HG03460 (cell line): ENCODE measurements around the gene BZW1.
"Not testable (repeated sequence)": the region's sequence is repeated elsewhere in the genome, so short reads cannot be mapped to it uniquely, and the experiment has no call there.

ENCODE experiments used
- ATAC-seq: cut with Tn5 transposase; IDR thresholded peaks from one replicate; pipeline ENCODE4 v1.9.1; 2021; ENCODE audit not compliant: unreplicated experiment

Gene BZW1

DNA sequence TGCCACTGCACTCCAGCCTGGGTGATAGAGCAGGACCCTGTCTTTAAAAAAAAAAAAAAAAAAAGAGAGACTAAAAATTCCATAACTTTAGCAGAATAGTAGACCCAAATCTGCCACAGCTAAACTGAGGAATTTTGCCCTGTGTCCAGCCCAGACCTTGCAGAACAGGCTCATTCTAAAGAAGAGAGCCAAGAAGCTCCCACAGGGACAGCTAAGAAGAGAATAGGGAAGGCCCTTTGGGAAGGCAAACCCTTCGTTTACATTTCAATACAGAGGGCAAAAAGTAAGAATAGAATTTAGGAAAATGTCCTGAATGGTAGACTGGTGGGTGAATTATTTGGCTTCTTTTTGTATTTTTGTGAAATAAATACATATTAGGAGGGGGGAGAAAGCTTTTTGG lies 21.5 kb upstream of the BZW1 start:
- no peak for ATAC-seq

- no peak for ATAC-seq
Measured at GRCh38 chr2:200791905-200792304, 19.8 kb upstream of the BZW1 start.

- no peak for ATAC-seq
Measured at GRCh38 chr2:200794143-200794542, 17.6 kb upstream of the BZW1 start.

GRCh38 chr2:200795028-200795440 lies 16.7 kb upstream of the BZW1 start:
- ATAC-seq = no peak

DNA sequence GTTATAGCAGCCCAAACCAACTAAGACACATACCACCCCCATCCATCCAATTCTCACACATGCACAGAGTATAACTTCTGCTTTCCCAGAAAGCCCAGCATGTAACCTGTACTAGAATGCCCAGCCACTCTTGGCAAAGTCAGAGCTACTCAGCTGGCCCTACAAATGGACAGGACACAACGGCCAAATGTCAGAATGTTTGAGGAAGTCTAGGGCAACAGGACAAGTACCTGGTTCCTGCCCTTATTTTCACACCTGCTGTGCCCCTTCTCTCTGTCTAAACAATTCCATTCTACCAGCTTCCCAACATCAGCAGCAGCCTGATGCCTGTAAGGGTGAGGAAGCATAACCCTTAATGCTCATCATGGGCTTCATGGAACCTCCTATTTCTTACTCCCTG lies 15.1 kb upstream of the BZW1 start:
- ATAC-seq = no peak

GRCh38 chr2:200797242-200797770 lies 14.4 kb upstream of the BZW1 start:
- no peak for ATAC-seq

DNA sequence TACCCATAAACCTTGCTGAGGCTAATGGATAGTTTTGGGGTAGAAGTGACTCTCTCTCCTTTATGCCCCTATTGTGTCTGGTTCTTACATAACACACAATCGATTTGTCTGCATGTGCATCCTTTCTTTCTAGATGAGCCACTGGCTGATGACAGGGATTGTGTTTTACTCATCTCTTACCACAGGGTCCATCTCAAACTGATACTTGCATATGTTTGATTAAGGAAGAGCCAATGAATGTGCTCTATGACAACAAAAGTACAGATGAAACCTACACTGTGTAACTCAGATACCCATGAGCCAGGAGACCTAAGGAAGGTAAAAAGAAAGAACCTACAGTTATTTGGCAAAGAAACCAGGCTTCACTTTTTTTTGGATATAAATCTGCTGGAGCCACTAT lies 13.2 kb upstream of the BZW1 start:
- no peak for ATAC-seq

GRCh38 chr2:200800458-200800857 lies 11.3 kb upstream of the BZW1 start:
- no peak for ATAC-seq

DNA sequence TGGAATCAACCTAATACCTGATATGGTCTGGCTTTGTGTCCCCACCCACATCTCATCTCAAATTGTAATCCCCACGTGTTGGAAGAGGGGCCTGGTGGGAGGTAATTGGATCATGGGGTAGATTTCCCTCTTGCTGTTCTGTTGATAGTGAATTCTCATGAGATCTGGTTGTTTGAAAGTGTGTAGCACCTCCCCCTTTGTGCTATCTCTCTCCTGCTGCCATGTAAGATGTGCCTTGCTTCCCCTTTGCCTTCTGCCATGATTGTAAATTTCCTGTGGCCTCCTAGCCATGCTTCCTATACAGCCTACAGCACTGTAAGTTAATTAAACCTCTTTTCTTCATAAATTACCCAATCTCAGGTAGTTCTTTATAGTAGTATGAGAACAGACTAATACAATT lies 10.3 kb upstream of the BZW1 start:
- not testable (repeated sequence) for ATAC-seq

- no peak for ATAC-seq
Measured at GRCh38 chr2:200809506-200810251, 2.0 kb upstream of the BZW1 start.

DNA sequence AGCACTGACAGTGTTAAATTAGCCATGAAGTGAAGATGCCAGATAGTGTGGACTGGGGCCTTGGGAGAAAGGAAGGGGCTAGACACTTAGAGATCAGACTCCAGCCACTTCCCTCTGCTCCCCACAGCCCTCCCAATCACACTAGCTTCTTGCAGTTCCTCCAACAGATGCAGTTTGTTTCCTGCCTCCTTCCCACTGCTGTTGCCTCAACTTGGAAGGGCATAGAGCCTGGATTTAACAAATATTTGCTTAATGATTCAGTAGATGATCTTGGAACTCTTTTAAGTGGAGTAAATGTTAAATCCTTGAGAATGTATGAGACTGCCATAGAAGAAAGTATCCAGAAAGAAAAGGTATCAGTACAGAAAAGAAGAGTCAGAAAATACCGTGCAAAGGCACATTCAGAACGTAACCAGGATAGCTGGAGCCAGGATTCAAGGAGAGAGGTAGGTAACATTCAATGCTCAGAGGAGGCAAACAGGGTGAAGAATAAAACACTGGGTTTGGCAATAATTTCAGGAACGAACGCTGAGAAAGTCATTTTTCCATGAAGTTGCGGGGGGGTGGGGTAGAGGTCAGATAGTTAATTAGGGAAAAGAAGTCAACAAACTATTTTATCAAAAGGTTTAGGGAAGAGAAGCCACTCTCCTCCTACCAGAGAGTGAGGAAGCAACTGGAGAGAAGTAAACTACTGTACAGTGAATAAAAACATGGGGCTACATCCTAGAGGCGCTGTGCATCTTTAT lies 1.3 kb upstream of the BZW1 start:
- no peak for ATAC-seq

GRCh38 chr2:200810998-200811332 lies 745 bp upstream of the BZW1 start:
- ATAC-seq = no peak

- peak; percentile 41 for ATAC-seq
Measured at GRCh38 chr2:200812122-200813022, 662 bp downstream of the BZW1 start.

DNA sequence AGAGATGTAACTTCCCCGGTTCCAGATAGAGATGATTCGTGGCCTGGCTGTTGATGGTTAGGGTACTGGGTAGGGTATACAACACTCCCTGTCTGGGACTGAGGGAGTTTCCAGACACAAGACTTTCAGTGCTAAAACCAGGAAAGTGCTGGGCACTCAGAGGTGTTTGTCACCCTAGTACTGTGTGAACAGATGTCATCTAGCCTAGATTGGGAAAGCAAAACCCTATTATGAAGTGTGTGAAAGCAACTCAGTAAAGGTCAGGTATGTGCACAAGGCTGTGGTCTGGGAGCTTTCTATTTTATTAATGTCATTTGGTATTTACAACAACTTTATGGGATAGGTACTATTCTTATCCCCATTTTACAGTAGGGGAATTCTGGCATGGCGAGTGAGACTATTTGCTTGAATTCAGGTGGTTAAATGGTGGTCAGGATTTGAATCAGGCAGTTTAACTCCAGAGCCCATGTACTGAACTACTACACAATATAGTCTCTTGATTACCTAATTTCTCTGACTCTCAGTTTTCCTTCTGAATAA lies 2.6 kb downstream of the BZW1 start:
- ATAC-seq = no peak

DNA sequence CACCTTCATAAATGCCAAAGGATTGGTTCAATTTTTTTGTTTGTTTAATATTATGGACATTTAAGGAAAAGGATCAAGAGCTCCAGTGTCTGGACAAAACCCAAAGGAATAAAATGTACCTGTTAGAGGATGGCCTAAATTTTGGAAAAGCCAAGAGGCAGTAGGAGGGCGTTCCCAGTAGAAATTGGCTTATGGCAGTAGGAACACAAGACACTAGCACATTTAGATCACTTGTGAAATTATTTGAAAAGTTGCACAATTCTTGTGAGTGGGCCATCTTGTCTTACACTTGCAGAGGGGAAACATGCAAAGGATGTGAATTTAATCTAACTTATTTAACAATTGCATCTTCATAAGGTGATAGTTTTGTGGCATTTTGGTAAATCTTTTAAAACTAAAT lies 3.2 kb downstream of the BZW1 start:
- no peak for ATAC-seq

DNA sequence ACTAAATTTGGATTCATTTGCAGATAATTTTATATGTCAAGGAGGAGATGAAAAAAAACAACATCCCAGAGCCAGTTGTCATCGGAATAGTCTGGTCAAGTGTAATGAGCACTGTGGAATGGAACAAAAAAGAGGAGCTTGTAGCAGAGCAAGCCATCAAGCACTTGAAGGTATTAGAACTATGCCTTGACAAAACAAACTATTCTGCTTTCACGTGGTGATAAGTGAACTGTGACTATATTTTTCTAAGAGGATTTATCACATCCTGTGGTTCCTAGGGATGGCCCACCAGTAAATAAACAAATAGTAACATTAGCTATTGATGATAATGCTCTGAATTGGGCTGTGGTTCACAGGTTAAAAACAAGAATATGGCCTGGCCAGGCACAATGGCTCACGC lies 7.0 kb downstream of the BZW1 start:
- not testable (repeated sequence) for ATAC-seq

- ATAC-seq = no peak
Measured at GRCh38 chr2:200820573-200821234, 9.0 kb downstream of the BZW1 start.

GRCh38 chr2:200821686-200822245 lies 10.1 kb downstream of the BZW1 start:
- no peak for ATAC-seq

- ATAC-seq = no peak
Measured at GRCh38 chr2:200828104-200828503, 16.4 kb downstream of the BZW1 start.

DNA sequence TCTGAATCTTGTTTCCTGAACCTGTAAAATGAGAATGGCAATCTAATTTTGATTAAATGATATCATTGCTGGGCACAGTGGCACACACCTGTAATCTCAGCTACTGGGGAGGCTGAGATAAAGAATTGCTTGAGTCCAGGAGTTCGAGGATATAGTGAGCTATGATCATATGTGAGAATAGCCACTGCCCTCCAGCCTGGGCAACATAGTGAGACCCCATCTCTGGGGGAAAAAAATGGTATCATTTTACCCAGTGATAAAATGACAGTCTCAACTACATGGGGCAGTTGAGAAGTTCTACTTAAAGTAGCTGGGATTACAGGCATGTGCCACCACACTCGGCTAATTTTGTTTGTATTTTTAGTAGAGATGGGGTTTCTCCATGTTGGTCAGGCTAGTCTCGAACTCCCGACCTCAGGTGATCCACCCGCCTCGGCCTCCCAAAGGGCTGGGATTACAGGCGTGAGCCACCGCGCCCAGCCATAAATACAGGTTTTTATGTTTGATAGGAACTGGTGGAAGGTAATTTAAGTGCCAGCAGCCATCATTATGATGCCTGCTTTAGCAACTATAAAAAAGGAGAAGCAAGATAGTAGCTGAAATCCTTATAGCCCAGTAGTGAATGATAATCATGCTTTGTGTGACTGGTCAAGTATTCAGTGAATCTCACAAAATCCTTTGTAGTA lies 17.0 kb downstream of the BZW1 start:
- no peak for ATAC-seq
